H1 (cell line): ENCODE measurements around the gene IL36B. TPM values are rescaled to one million over a fixed set of nuclear protein-coding genes. Genes with fewer than 3 reads are reported as not detected.

Experiments used
- CTCF ChIA-PET: fragments of 300-600 bp; sonication (Branson Sonifier 250); formaldehyde crosslinking; loops from one replicate; lab custom pipeline; 2021; ENCODE audit not compliant: partially characterized antibody; lab: Charles Lee
- POLR2A ChIA-PET: fragments of 300-600 bp; sonication (Branson Sonifier 250); formaldehyde crosslinking; loops from one replicate; lab custom pipeline; 2021; ENCODE audit warnings: inconsistent platforms; ENCODE audit not compliant: partially characterized antibody; lab: Charles Lee
- DNase-seq, 2 experiments: peaks; one replicate each; pipeline versions ENCODE4 v3.0.0 to v3.0.0-alpha.2; 2010 to 2022; ENCODE audit warnings: low spot score in 2 of 2, low read depth in 1 of 2, mixed read lengths in 1 of 2
- FAIRE-seq: peaks from 2 replicates; lab custom pipeline; 2011; peaks lifted over from hg19 to GRCh38; lab: Jason Lieb, UNC
- H2AFZ ChIP-seq: 2 replicates; pipeline ENCODE4 v1.8.1; 2012; ENCODE audit warnings: low read length, inconsistent platforms
- H2AK5ac ChIP-seq: 2 replicates; pipeline ENCODE4 v1.6.1; 2013; ENCODE audit warnings: low read depth, low read length
- H2BK120ac ChIP-seq: replicated peaks from 2 replicates; pipeline ENCODE3; 2013; ENCODE audit warnings: low read depth, low read length, inconsistent platforms
- H2BK12ac ChIP-seq: 2 replicates; pipeline ENCODE4 v1.6.1; 2013; ENCODE audit warnings: low read depth, low read length
- H2BK15ac ChIP-seq: 2 replicates; pipeline ENCODE4 v1.6.1; 2013; ENCODE audit warnings: low read length
- H2BK20ac ChIP-seq: 2 replicates; pipeline ENCODE4 v1.6.1; 2013; ENCODE audit warnings: low read length
- H2BK5ac ChIP-seq: 2 replicates; pipeline ENCODE4 v1.6.1; 2013; ENCODE audit warnings: low read depth, low read length
- H3K14ac ChIP-seq: 2 replicates; pipeline ENCODE4 v1.6.1; 2013; ENCODE audit warnings: inconsistent platforms; ENCODE audit not compliant: insufficient read length
- H3K18ac ChIP-seq: 2 replicates; pipeline ENCODE4 v1.6.1; 2013; ENCODE audit warnings: low read length; ENCODE audit errors: extremely low read depth
- H3K23ac ChIP-seq: 2 replicates; pipeline ENCODE4 v1.6.1; 2013; ENCODE audit warnings: inconsistent platforms; ENCODE audit not compliant: insufficient read length
- H3K23me2 ChIP-seq: 2 replicates; pipeline ENCODE4 v1.6.1; 2013; ENCODE audit warnings: low read depth, low read length
- H3K27ac ChIP-seq: 2 replicates; pipeline ENCODE4 v1.6.1; 2011; ENCODE audit warnings: low read depth, low read length, inconsistent platforms
- H3K27me3 ChIP-seq, 4 experiments: replicated peaks in 1 of 4; 1 replicate in 1 of 4; 2 replicates in 3 of 4; pipeline versions ENCODE4 v1.6.1 to v1.8.1; 2011 to 2013; ENCODE audit warnings: low read length in 3 of 4, mild to moderate bottlenecking in 3 of 4, inconsistent platforms in 2 of 4, mixed read lengths in 2 of 4, moderate library complexity in 1 of 4; ENCODE audit not compliant: control insufficient read depth in 3 of 4, insufficient read depth in 3 of 4; ENCODE audit errors: extremely low read depth in 1 of 4
- H3K36me3 ChIP-seq, 4 experiments: 2 replicates each; pipeline versions ENCODE4 v1.6.1 to v1.8.1; 2011 to 2013; ENCODE audit warnings: mild to moderate bottlenecking in 4 of 4, low read length in 3 of 4, moderate library complexity in 2 of 4, control low read depth in 1 of 4, inconsistent platforms in 1 of 4; ENCODE audit not compliant: insufficient read depth in 4 of 4, control insufficient read depth in 2 of 4
- H3K4ac ChIP-seq: replicated peaks from 2 replicates; pipeline ENCODE3; 2013; ENCODE audit warnings: low read length, low read depth, mixed read lengths, inconsistent platforms; ENCODE audit not compliant: insufficient read length
- H3K4me1 ChIP-seq, 4 experiments: replicated peaks in 1 of 4; 1 replicate in 1 of 4; 2 replicates in 3 of 4; pipeline versions ENCODE4 v1.6.1 to v1.8.1; 2011 to 2013; ENCODE audit warnings: low read length in 3 of 4, inconsistent platforms in 2 of 4, mixed read lengths in 1 of 4; ENCODE audit not compliant: insufficient read depth in 4 of 4, control insufficient read depth in 3 of 4
- H3K4me2 ChIP-seq, 2 experiments: 2 replicates each; pipeline versions ENCODE4 v1.6.1 to v1.8.1; 2011 to 2013; ENCODE audit warnings: low read depth in 2 of 2, low read length in 2 of 2, control low read depth in 1 of 2, inconsistent platforms in 1 of 2, mild to moderate bottlenecking in 1 of 2; ENCODE audit not compliant: insufficient read depth in 1 of 2
- H3K4me3 ChIP-seq, 4 experiments: fragments of 200-600, 300-600 bp in 1 of 4; sonication (generic), shearing (Covaris generic), sonication (Bioruptor Twin) in 1 of 4; 2 replicates each; pipeline versions ENCODE4 v1.5.1 to v1.8.1; 2011 to 2016; ENCODE audit warnings: low read length in 4 of 4, low read depth in 3 of 4, control low read depth in 2 of 4, inconsistent platforms in 2 of 4, mild to moderate bottlenecking in 2 of 4, mixed read lengths in 1 of 4, moderate library complexity in 1 of 4; ENCODE audit not compliant: insufficient read depth in 2 of 4; ENCODE audit errors: extremely low read depth in 1 of 4
- H3K56ac ChIP-seq: replicated peaks from 2 replicates; pipeline ENCODE3; 2013; ENCODE audit warnings: low read depth, mild to moderate bottlenecking, mixed read lengths, low read length, inconsistent platforms; ENCODE audit not compliant: insufficient read length
- H3K79me1 ChIP-seq: 2 replicates; pipeline ENCODE4 v1.6.1; 2013; ENCODE audit warnings: low read depth, low read length, control low read depth
- H3K79me2 ChIP-seq, 2 experiments: 2 replicates each; pipeline versions ENCODE4 v1.6.1 to v1.8.1; 2012 to 2013; ENCODE audit warnings: low read length in 2 of 2, mild to moderate bottlenecking in 2 of 2, inconsistent platforms in 1 of 2; ENCODE audit not compliant: insufficient read depth in 2 of 2, control insufficient read depth in 1 of 2
- H3K9ac ChIP-seq, 4 experiments: replicated peaks in 1 of 4; 1 replicate in 1 of 4; 2 replicates in 3 of 4; pipeline versions ENCODE4 v1.6.1 to v1.8.1; 2011 to 2013; ENCODE audit warnings: low read depth in 3 of 4, low read length in 3 of 4, control low read depth in 2 of 4, mild to moderate bottlenecking in 2 of 4, moderate library complexity in 2 of 4, inconsistent platforms in 1 of 4; ENCODE audit errors: extremely low read depth in 1 of 4
- H3K9me3 ChIP-seq, 2 experiments: 2 replicates each; pipeline versions ENCODE4 v1.6.1 to v1.8.1; 2012 to 2013; ENCODE audit warnings: mild to moderate bottlenecking in 2 of 2, moderate library complexity in 2 of 2, control low read depth in 1 of 2, inconsistent platforms in 1 of 2, low read depth in 1 of 2, low read length in 1 of 2, mixed read lengths in 1 of 2; ENCODE audit not compliant: insufficient read depth in 2 of 2
- H4K20me1 ChIP-seq, 2 experiments: replicated peaks in 1 of 2; 2 replicates each; pipeline versions ENCODE3 to v1.8.1; 2011 to 2013; ENCODE audit warnings: inconsistent platforms in 2 of 2, low read length in 2 of 2, mild to moderate bottlenecking in 1 of 2; ENCODE audit not compliant: insufficient read depth in 2 of 2, control insufficient read depth in 1 of 2
- H4K5ac ChIP-seq: 2 replicates; pipeline ENCODE4 v1.6.1; 2013; ENCODE audit warnings: low read length, low read depth, mixed read lengths, inconsistent platforms; ENCODE audit not compliant: insufficient read length
- H4K8ac ChIP-seq: 2 replicates; pipeline ENCODE4 v1.8.0; 2013; ENCODE audit warnings: mild to moderate bottlenecking, moderate library complexity, low read length, inconsistent platforms; ENCODE audit not compliant: insufficient read depth; ENCODE audit errors: extremely low read depth
- H4K91ac ChIP-seq: replicated peaks from 2 replicates; pipeline ENCODE3; 2013; ENCODE audit warnings: low read length, mixed read lengths, inconsistent platforms; ENCODE audit not compliant: insufficient read length
- CBX8 ChIP-seq: fragments of 300-800, 300-1000 bp; sonication (generic); IDR thresholded peaks from 2 replicates; pipeline ENCODE4 v1.7.1; 2016; ENCODE audit warnings: low read depth, low read length, borderline replicate concordance
- FOSL1 ChIP-seq: IDR thresholded peaks from 2 replicates; pipeline ENCODE4 v1.6.1; 2011; ENCODE audit warnings: mild to moderate bottlenecking, low read depth, low read length, moderate library complexity; ENCODE audit not compliant: insufficient read depth
- KDM4A ChIP-seq: IDR thresholded peaks from one replicate; pipeline ENCODE4 v1.7.1; 2012; ENCODE audit warnings: low read depth, mild to moderate bottlenecking, moderate library complexity, low read length, inconsistent platforms; ENCODE audit not compliant: severe bottlenecking
- NANOG ChIP-seq: IDR thresholded peaks from 2 replicates; pipeline ENCODE4 v1.6.1; 2011; ENCODE audit warnings: low read length, low read depth, mild to moderate bottlenecking, inconsistent platforms; ENCODE audit not compliant: insufficient read depth, poor library complexity, severe bottlenecking
- NRF1 ChIP-seq: IDR thresholded peaks from 2 replicates; pipeline ENCODE4 v1.6.1; 2011; ENCODE audit warnings: mild to moderate bottlenecking, low read depth, low read length, improper control_type of control experiment
- PHF8 ChIP-seq: fragments of 200-600 bp; sonication (generic); conservative IDR thresholded peaks from 2 replicates; pipeline ENCODE4 v1.7.1; 2012; ENCODE audit warnings: low read depth, mild to moderate bottlenecking, inconsistent platforms, low read length, moderate library complexity
- WGBS, 2 experiments: shearing (Covaris generic) in 1 of 2; methylation state at CpG; one replicate each; pipeline versions ENCODE4 v1.1.6 to v1.1.7; 2013 to 2015; ENCODE audit warnings: low lambda C conversion rate in 2 of 2, mixed read lengths in 2 of 2, inconsistent platforms in 1 of 2, low coverage in 1 of 2, missing lambda C conversion rate in 1 of 2; ENCODE audit not compliant: insufficient replicate concordance in 2 of 2, insufficient coverage in 1 of 2, insufficient read length in 1 of 2; ENCODE audit errors: extremely low coverage in 1 of 2, missing lambda C conversion rate in 1 of 2; 5-methylcytosine and 5-hydroxymethylcytosine counted together
- polyA plus RNA-seq, 7 experiments: library from polyadenylated mRNA; depleted of rRNA in 3 of 7; stranded (reverse) in 5 of 7; unstranded in 2 of 7; fragments of >200 nt in 5 of 7; fragments of 200-250 nt in 2 of 7; gene quantifications; 1 replicate in 5 of 7; 2 replicates in 1 of 7; 4 replicates in 1 of 7; pipeline versions ENCODE4 v1.2.1 to v1.2.3, GENCODE V29; 2011 to 2013; ENCODE audit warnings: missing spikeins in 2 of 7, mixed read lengths in 2 of 7
- total RNA-seq: library from RNA; stranded (reverse); fragmentation: NEBNext Ultra II Directional; extraction: Animal tissue kit (Norgen Biotek cat#: 25700); gene quantifications from 2 replicates; pipeline ENCODE4 v1.2.1, GENCODE V29; 2021
- TF ChIP-seq, protein P1 (sequence below): IDR thresholded peaks from 2 replicates; pipeline ENCODE4 v1.6.1; 2011; ENCODE audit warnings: low read length, improper control_type of control experiment

IL36B gene
- total and polyA plus RNA-seq, 2 of the 8 experiments (the other 6 are each of a cell fraction or from before 2014, with no cell fraction given) = not detected

DNA sequence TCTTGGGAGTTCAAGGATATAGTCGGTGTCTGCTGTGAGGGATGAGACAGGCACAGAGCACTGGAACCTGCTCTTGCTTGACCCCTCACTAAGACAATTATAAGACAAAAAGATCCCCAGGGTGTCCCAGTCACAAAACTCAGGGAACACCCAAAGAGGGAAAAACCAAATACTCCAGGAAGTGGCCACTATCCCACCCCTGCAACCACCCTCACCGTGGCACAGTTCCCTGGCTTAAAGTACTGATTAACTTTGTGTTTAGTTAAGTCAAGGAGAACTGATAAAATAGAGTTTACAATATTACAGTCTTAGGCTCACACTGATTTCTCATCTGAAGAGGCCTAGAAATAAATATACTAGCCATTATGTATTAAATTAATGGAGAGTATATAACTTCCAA, 13.5 kb downstream of the IL36B start:
- no peak overlapping the region for H3K18ac ChIP-seq
- H2BK12ac ChIP-seq = no peak overlapping the region
- H2BK20ac ChIP-seq = no peak overlapping the region
- no peak overlapping the region for H2BK120ac ChIP-seq
- DNase-seq (no peak), FAIRE-seq (no peak)
- H3K4ac ChIP-seq = no peak overlapping the region
- H3K9ac ChIP-seq = no peak overlapping the region
- no peaks in the 10 kb centered on the region for H3K36me3 ChIP-seq
- no peak overlapping the region for H3K56ac ChIP-seq
- no peak overlapping the region for H2AFZ ChIP-seq
- no peak overlapping the region for H4K8ac ChIP-seq
- no peaks in the 10 kb centered on the region for H4K20me1 ChIP-seq
- H3K27me3 ChIP-seq = no peaks in the 10 kb centered on the region; a peak in 1 of 7 replicates
- no peaks in the 10 kb centered on the region for H3K9me3 ChIP-seq
- WGBS, 2 experiments = 84% methylated on average over 2 of the region's 2 CpGs; no CpG with 5 or more reads in 1 of the 2 experiments
- H3K79me2 ChIP-seq = no peaks in the 10 kb centered on the region
- H3K27ac ChIP-seq = no peak overlapping the region
- no peaks in the 10 kb centered on the region for H3K23me2 ChIP-seq
- no peak overlapping the region for H3K4me3 ChIP-seq
- no peak overlapping the region for H3K23ac ChIP-seq
- no peak overlapping the region for H3K4me2 ChIP-seq
- no peak overlapping the region for H2BK5ac ChIP-seq
- H3K79me1 ChIP-seq = no peaks in the 10 kb centered on the region
- H2AK5ac ChIP-seq = no peak overlapping the region
- H3K14ac ChIP-seq = no peak overlapping the region
- H4K91ac ChIP-seq = no peak overlapping the region
- H4K5ac ChIP-seq = no peak overlapping the region
- no peak overlapping the region for H2BK15ac ChIP-seq
- POLR2A ChIA-PET = no interaction called here
- H3K4me1 ChIP-seq = no peaks in the 10 kb centered on the region
- CTCF ChIA-PET = no interaction called here
- TF ChIP-seq CBX8 (no peak), PHF8 (no peak), FOSL1 (no peak), NANOG (no peak), KDM4A (no peak), NRF1 (no peak)
- TF ChIP-seq, protein P1, sequence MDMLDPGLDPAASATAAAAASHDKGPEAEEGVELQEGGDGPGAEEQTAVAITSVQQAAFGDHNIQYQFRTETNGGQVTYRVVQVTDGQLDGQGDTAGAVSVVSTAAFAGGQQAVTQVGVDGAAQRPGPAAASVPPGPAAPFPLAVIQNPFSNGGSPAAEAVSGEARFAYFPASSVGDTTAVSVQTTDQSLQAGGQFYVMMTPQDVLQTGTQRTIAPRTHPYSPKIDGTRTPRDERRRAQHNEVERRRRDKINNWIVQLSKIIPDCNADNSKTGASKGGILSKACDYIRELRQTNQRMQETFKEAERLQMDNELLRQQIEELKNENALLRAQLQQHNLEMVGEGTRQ = no peak
